Measurements from ENCODE around the gene PURB.
"Not testable (repeated sequence)": the region's sequence is repeated elsewhere in the genome, so short reads cannot be mapped to it uniquely, and the experiment has no call there.

PURB gene

GRCh38 chr7:44849885-44850544 lies 35.3 kb downstream of the PURB start:
- no peak for DNase-seq

DNA sequence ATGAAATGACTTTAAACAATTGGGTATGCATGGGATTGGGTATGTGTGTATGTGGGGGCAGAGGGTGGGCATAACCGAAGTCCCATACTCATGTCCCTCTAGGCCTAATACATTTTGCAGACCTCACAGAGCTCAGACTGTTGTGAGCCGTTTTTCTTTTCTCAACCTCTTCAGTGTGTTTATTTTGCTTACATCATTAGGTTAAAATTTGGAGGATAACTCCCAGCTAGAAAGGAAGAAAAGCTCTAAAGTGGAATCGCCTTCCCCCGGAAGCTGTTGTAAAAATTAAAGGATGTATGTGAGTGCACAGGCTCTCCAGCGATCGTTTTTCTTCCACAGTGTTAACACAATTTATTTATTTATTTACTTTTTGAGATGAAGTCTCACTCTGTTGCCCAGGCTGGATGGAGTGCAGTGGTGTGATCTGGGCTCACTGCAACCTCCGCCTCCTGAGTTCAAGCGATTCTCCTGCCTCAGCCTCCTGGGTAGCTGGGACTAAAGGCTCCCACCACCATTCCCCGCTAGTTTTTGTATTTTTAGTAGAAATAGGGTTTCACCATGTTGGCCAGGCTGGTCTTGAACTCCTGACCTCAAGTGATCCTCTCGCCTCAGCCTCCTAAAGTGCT lies 36.0 kb downstream of the PURB start:
- no peak for DNase-seq

GRCh38 chr7:44847920-44848634 lies 37.3 kb downstream of the PURB start, which contains the start of gene H2AZ2:
TSS of gene H2AZ2 (minus strand) at chr7:44848087. CDS start at chr7:44847971, 116 bp downstream.
- peak; percentile 99 for DNase-seq

GRCh38 chr7:44847509-44847919 lies 37.8 kb downstream of the PURB start:
- peak; percentile 75 to 81 for DNase-seq

DNA sequence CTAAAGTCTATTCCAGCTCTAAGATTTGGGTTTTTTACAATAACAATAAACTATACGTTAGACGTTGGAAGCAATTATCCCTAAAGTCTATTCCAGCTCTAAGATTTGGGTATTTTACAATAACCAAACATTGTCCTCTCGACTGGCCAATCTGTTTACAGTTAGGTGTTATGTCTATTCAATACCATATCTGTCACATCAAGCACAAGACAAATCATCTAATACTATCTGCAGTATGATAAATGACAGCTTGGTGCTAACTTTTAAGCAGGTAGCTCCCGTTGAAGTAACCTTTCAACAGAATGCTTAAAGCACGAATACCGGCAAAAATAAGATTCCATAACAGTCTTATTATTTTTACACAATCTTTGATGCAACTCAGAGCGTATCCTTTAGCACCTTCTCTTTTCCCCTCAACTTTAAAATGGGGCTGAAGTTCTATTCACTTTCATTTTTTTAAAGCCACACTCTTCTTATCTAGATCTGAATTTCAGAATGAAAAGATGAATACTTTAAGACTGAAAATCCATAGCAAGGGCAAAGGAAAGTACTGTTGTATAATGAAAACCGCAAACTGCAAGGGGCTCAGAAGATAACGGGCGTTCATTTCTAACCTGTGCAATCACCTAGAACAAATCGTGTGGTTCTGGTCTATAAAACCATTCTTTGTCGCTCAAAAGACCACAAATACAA lies 38.4 kb downstream of the PURB start:
- DNase-seq = no peak

GRCh38 chr7:44846390-44846789 lies 38.9 kb downstream of the PURB start:
- DNase-seq = not testable (repeated sequence)

GRCh38 chr7:44845451-44845850 lies 39.9 kb downstream of the PURB start:
- DNase-seq = no peak

GRCh38 chr7:44843440-44843839 lies 41.9 kb downstream of the PURB start:
- DNase-seq = not testable (repeated sequence)

- not testable (repeated sequence) for DNase-seq
Measured at GRCh38 chr7:44842675-44843074, 42.7 kb downstream of the PURB start.

DNA sequence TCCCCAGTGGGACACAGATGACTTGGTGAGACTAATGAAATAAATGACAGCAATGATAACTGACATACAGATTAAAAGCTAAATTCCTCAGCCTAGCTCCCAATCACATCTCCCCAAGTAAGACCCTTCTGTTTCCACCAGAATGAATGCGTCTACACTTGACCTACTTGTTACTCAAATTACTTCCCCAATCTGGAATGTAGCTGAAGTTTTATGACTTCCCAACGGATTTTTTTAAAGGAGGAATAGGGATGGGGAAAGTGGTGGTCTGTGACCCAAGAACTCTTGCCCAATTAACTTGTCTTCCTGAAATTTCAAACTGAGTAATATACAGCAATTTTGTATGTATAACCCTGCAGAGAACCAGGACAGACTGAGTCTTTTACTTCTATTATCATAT lies 46.6 kb downstream of the PURB start:
- DNase-seq = no peak

GRCh38 chr7:44827567-44827966 lies 57.8 kb downstream of the PURB start:
- DNase-seq = no peak
